Ascending aorta (tissue), 2 donors: ENCODE data around the gene FBXO31. TPM values are rescaled to one million over a fixed set of nuclear protein-coding genes. Genes with fewer than 3 reads are reported as not detected.

ENCODE experiments used
- DNase-seq, 2 donors: peaks; one replicate each; pipeline ENCODE4 v3.0.0-alpha.2; 2019; ENCODE audit warnings: low spot score in 2 of 2
- H3K27ac ChIP-seq, 2 donors: fragments of 200-600 bp; sonication (generic); one replicate each; pipeline ENCODE4 v1.5.1; 2016 to 2017; ENCODE audit warnings: mild to moderate bottlenecking in 1 of 2
- H3K27me3 ChIP-seq: fragments of 200-600 bp; sonication (generic); one replicate; pipeline ENCODE4 v1.5.1; 2017
- H3K36me3 ChIP-seq, 2 donors: fragments of 200-600 bp; sonication (generic); one replicate each; pipeline ENCODE4 v1.5.1; 2016
- H3K4me1 ChIP-seq, 2 donors: fragments of 200-600 bp; sonication (generic); one replicate each; pipeline ENCODE4 v1.5.1; 2016 to 2017; ENCODE audit warnings: mild to moderate bottlenecking in 1 of 2
- H3K4me3 ChIP-seq, 2 donors: fragments of 200-600 bp; sonication (generic); one replicate each; pipeline ENCODE4 v1.5.1; 2016 to 2017; ENCODE audit warnings: mild to moderate bottlenecking in 1 of 2
- H3K9me3 ChIP-seq, 2 donors: fragments of 200-600 bp; sonication (generic); one replicate each; pipeline ENCODE4 v1.5.1; 2016
- CTCF ChIP-seq, 3 experiments: fragments of 200-600 bp in 2 of 3; fragments of 450-650 bp in 1 of 3; sonication (generic) in 2 of 3; IDR thresholded peaks; one replicate each; pipeline ENCODE4 v1.5.1; 2016 to 2019; ENCODE audit warnings: antibody characterized with exemption in 3 of 3, mild to moderate bottlenecking in 1 of 3, moderate library complexity in 1 of 3
- intact Hi-C: fragments of 100-400 bp; cut with DNase I; formaldehyde crosslinking; loops from one replicate; pipeline ENCODE4 v1.15.1; 2023
- total RNA-seq: library from RNA; depleted of rRNA; stranded (reverse); fragments of >200 nt; gene quantifications from one replicate; pipeline ENCODE4 v1.1.0, GENCODE V29; 2016

Gene FBXO31
- total RNA-seq = 224 TPM

DNA sequence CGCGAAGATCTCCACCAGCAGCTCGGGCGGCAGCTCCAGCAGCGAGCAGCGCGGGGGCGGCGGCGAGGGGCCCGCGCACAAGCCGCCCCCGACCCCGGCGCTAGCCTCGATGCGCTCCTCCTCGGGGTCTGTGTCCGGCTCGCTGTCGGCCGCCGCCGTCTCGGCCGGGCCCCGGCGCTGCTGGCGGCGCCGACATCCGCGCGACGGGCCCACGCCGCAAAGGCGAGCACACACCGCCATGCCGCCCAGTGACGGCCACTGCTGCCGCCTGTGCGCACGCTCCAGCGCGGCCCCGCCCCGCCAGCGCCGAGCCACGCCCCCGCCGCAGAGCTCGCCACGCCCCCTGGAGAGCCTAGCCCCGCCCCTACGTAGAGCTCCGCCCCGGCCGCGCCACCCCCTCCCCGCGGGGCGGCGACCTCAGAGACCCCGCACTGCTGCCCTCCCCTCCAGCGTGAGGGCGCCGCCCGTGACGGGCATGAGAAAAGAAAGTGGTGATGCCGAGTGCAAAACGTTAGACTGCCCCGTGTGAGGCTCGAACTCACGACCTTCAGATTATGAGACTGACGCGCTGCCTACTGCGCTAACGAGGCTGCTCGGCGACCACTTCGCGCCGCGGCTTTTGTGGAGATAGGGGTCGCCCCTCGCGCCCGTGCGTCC lies at the start of gene FBXO31:
Gene FBXO31, minus strand, starts transcription at position 272 of the 657 bp plus-strand sequence. Its CDS starts 32 bp downstream, at position 240.
- intact Hi-C loops = loop anchor here (1.0 to 10.0 kb wide), 4 partner anchors 66 to 829 kb away; partner anchors contain the start of genes C16orf95 and MTHFSD
- no peaks in the 10 kb centered on the region for H3K36me3 ChIP-seq
- H3K4me1 ChIP-seq = peaks cover 16 to 41% of the 10 kb centered on the region in 2 donors

DNA sequence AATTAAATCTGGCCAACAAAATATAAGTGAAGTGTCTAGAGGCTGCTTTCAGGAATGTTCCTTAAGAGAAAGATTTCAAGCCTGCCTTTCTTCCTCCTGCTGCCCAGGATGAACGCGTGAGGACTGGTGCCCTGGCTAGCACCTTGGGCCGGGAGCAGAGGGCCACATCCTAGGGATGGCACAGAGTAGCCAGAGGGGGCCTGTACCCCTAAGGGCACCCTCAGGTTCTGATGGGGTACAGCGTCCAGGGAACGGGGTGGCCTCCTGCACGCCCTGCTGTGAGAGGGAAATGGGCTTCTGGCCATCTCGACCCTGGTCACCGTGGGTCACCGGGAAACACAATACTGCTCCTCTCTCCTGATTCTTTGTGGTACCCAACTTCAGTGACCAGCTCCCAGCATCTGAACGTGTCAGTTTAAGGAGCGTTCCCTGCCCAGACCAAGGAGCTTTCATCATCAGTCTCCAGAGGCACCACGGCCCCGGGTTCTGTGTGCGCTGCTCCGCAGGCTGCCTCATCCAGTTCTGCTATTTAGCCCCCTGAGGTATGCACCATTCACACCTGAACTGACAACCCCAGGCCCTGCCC lies 48.8 kb upstream of the FBXO31 start:
- intact Hi-C loops = no loop called here
- H3K4me3 ChIP-seq = no peak overlapping the region
- H3K9me3 ChIP-seq = no peaks in the 10 kb centered on the region
- peaks cover 6 to 12% of the 10 kb centered on the region in 2 donors for H3K4me1 ChIP-seq
- no peaks in the 10 kb centered on the region for H3K27me3 ChIP-seq
- H3K36me3 ChIP-seq = peaks cover 9 to 33% of the 10 kb centered on the region in 2 donors
- DNase-seq = no peak
- no peak overlapping the region for H3K27ac ChIP-seq
- no peak for TF ChIP-seq CTCF (IDR thresholded peaks at IDR 0.05)

More for the DNA sequence above, at the start of gene FBXO31:
- peak within 1 kb of the TSS; percentile 91 to 93 for H3K27ac ChIP-seq
- no peak for TF ChIP-seq CTCF (IDR thresholded peaks at IDR 0.05)
- DNase-seq = peak in 1 of 2 donors; percentile 90
- no peaks in the 10 kb centered on the region for H3K9me3 ChIP-seq
- peak within 1 kb of the TSS; percentile 69 to 87 for H3K4me3 ChIP-seq
- no peaks in the 10 kb centered on the region for H3K27me3 ChIP-seq

- Histone ChIP-seq H3K36me3 (peaks cover 9 to 36% of the 10 kb centered on the region in 2 donors), H3K4me3 (no peak overlapping the region), H3K4me1 (peaks cover 6 to 12% of the 10 kb centered on the region in 2 donors), H3K27ac (no peak overlapping the region), H3K9me3 (no peaks in the 10 kb centered on the region), H3K27me3 (no peaks in the 10 kb centered on the region)
- DNase-seq = no peak
- TF ChIP-seq CTCF (IDR thresholded peaks at IDR 0.05) = no peak
- intact Hi-C loops = no loop called here
Observed at GRCh38 chr16:87431926-87432325, 48.4 kb upstream of the FBXO31 start.

DNA sequence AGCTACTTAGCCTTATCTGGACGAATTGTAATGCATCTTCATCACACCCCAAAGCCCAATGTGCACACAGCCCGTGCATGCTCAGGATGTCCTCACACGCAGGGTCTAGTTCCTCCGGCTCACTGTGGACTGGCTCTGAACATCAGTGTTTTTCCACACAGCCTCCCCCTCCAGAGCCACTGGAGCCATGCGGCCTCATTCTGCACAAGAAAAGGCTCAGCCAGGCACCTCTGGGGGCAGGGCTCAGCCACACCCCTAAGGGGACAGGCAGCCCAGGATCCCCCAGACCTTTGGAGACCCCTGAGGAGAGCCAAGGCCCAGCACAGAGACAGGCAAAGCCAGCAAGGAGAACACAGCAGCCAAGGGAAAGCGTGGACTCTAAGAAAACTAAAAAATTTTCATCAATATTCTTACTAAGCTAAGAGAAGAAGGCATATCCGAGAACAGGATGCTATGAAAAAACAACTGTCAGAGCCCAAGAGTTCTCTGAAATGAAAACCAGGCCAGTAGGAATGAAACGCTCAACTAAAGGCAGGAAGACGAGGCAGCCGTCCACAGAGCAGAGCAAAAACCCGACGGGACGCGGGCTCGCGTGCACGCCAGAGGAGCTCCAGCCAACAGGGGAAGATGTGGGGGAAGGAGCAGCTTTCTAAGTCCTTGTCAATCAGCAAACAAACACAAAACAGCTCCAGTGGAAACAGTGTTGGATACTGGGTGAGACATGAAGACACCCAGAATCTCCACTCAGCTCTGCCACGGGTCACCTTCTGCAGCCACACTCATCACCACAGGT lies 43.0 kb upstream of the FBXO31 start:
- DNase-seq = no peak
- Histone ChIP-seq H3K27me3 (no peaks in the 10 kb centered on the region), H3K9me3 (no peaks in the 10 kb centered on the region), H3K4me3 (no peak overlapping the region), H3K27ac (no peak overlapping the region), H3K4me1 (no peaks in the 10 kb centered on the region), H3K36me3 (peaks cover 18 to 50% of the 10 kb centered on the region in 2 donors)
- no peak for TF ChIP-seq CTCF (IDR thresholded peaks at IDR 0.05)
- intact Hi-C loops = no loop called here

DNA sequence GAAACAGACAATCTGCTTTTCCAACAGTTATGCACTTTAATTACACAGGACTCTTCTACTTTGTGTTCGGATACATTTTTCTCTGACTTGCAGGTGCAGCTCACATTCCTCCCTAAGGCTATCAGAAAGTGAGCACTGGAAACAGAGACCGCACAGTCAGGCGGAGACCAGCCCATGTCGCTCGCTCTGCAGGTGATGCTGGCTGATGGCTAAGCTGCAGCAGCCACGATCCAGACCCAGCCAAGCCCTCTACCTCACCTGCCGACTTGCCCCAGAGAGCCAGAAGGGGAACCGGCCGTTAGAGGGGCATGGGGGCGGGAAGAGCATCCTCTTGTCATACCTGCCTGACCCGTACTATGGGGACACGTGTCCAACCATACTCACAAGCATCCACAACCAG lies 42.4 kb upstream of the FBXO31 start:
- intact Hi-C loops = no loop called here
- TF ChIP-seq CTCF (IDR thresholded peaks at IDR 0.05) = no peak
- no peaks in the 10 kb centered on the region for H3K27me3 ChIP-seq
- DNase-seq = no peak
- H3K4me3 ChIP-seq = no peak overlapping the region
- H3K36me3 ChIP-seq = peaks cover 21 to 55% of the 10 kb centered on the region in 2 donors
- no peaks in the 10 kb centered on the region for H3K9me3 ChIP-seq
- H3K4me1 ChIP-seq = no peaks in the 10 kb centered on the region
- H3K27ac ChIP-seq = no peak overlapping the region
